Mesothelial cell of epicardium (in vitro differentiated cells): Measurements from ENCODE around the gene UCHL3. TPM values are rescaled to one million over a fixed set of nuclear protein-coding genes. Genes with fewer than 3 reads are reported as not detected.
A peak's percentile ranks its signal among the peaks of the same experiment; 100 is the strongest.

Experiments used
- DNase-seq, 2 experiments: peaks; one replicate each; pipeline ENCODE4 v3.0.0; 2021; ENCODE audit warnings: low spot score in 2 of 2; ENCODE audit not compliant: unreplicated experiment in 2 of 2
- H3K27ac Mint-ChIP-seq: 2 replicates; pipeline ENCODE4 v1.8.0; 2021; ENCODE audit warnings: mixed read lengths
- H3K27me3 Mint-ChIP-seq: 2 replicates; pipeline ENCODE4 v1.8.0; 2021; ENCODE audit warnings: low read depth, mixed read lengths
- H3K36me3 Mint-ChIP-seq: 2 replicates; pipeline ENCODE4 v1.8.0; 2021; ENCODE audit warnings: mixed read lengths
- H3K4me1 Mint-ChIP-seq: 2 replicates; pipeline ENCODE4 v1.8.0; 2021; ENCODE audit warnings: mixed read lengths
- H3K4me3 Mint-ChIP-seq: 2 replicates; pipeline ENCODE4 v1.8.0; 2021; ENCODE audit warnings: mild to moderate bottlenecking, moderate library complexity, mixed read lengths
- H3K9me3 Mint-ChIP-seq: 2 replicates; pipeline ENCODE4 v1.8.0; 2021; ENCODE audit warnings: mixed read lengths
- total RNA-seq: library from RNA; stranded (reverse); gene quantifications from 3 replicates; pipeline ENCODE4 v1.2.1, GENCODE V29; 2021
- TF ChIP-seq, protein P1 (sequence below): fragments of 200-600 bp; sonication (generic); IDR thresholded peaks from one replicate; pipeline ENCODE4 v1.5.0; 2021; ENCODE audit warnings: antibody characterized with exemption; ENCODE audit not compliant: unreplicated experiment

The UCHL3 gene
- total RNA-seq, 1 donor from 2014 or later, result 28.1 TPM

DNA sequence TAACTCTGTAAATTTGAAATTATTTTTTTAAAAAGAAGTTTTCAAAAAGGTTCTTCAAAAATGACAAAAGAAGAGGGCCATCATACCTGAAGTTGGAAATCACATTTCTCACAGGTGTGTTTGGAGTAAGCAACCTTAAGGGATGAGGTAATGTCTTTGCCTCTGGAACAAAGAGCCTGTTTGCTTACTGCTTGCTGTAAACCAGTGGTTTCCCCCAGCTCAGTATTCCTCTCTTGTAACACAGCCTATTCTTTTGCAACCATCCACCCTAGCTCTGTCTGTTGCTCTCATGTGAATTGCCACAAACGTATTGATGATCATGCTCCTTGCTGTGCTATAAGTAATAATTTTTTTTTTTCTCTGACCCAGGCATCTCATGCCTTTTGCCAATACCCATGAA is 38.1 kb downstream of the UCHL3 start:
- TF ChIP-seq, protein P1, sequence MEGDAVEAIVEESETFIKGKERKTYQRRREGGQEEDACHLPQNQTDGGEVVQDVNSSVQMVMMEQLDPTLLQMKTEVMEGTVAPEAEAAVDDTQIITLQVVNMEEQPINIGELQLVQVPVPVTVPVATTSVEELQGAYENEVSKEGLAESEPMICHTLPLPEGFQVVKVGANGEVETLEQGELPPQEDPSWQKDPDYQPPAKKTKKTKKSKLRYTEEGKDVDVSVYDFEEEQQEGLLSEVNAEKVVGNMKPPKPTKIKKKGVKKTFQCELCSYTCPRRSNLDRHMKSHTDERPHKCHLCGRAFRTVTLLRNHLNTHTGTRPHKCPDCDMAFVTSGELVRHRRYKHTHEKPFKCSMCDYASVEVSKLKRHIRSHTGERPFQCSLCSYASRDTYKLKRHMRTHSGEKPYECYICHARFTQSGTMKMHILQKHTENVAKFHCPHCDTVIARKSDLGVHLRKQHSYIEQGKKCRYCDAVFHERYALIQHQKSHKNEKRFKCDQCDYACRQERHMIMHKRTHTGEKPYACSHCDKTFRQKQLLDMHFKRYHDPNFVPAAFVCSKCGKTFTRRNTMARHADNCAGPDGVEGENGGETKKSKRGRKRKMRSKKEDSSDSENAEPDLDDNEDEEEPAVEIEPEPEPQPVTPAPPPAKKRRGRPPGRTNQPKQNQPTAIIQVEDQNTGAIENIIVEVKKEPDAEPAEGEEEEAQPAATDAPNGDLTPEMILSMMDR, result no peak
- DNase-seq, result no peak
- peaks cover 39% of the 10 kb centered on the region for H3K9me3 Mint-ChIP-seq
- H3K27ac Mint-ChIP-seq, result no peak overlapping the region
- peaks cover 47% of the 10 kb centered on the region for H3K36me3 Mint-ChIP-seq
- H3K4me3 Mint-ChIP-seq, result no peak overlapping the region
- H3K27me3 Mint-ChIP-seq, result no peaks in the 10 kb centered on the region
- peaks cover 11% of the 10 kb centered on the region for H3K4me1 Mint-ChIP-seq

DNA sequence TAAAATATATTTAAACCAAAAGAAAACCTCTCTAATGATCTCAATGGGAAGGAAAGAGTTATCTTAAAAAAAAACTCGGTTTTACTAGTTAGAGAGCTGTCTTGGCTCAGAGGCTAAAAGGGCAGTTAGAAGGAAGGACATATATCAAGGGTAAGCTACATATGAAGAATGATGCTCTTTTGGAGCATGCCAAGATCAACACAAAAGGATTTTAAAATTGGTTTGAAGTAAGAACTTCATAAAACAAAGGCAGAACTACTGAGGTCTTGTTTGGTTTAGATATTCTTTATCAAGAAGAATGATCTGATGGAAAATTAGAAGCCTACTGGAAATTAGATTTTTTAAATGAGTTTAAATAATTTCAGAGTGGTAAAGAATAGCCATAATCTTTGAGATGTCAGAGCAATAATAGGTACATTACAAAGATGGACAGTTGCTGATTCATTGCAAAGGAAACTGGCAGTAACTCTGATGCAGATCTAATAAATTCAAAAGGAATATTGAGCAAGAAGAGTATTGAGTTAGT is 47.1 kb downstream of the UCHL3 start:
- Mint-ChIP-seq H3K9me3 (no peaks in the 10 kb centered on the region), H3K27me3 (no peaks in the 10 kb centered on the region), H3K4me1 (peaks cover 40% of the 10 kb centered on the region), H3K36me3 (peaks cover 7% of the 10 kb centered on the region), H3K4me3 (no peak overlapping the region), H3K27ac (peak overlapping the region; percentile 74)
- TF ChIP-seq, protein P1, result no peak
- DNase-seq, result no peak

DNA sequence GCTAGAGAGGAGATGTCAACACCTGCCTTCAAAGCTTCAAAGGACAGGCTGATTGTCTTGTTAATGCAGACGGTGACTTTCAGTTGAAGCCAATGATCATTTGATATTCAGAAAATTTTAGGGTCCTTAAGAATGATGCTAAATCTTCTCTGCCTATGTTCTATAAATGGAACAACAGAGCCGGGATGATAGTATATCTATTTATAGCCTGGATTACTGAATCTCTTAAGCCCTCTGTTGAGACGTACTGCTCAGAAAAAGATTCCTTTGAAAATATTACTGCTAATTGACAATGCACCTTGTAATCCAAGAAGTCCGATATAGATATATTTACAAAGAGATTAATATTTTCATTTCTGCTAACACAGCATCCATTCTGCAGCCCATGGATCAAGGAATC is 50.8 kb downstream of the UCHL3 start:
- DNase-seq, result no peak
- Mint-ChIP-seq H3K36me3 (peaks cover 10% of the 10 kb centered on the region), H3K4me1 (peaks cover 32% of the 10 kb centered on the region), H3K9me3 (no peaks in the 10 kb centered on the region), H3K27me3 (no peaks in the 10 kb centered on the region), H3K4me3 (no peak overlapping the region), H3K27ac (no peak overlapping the region)
- TF ChIP-seq, protein P1, result no peak

DNA sequence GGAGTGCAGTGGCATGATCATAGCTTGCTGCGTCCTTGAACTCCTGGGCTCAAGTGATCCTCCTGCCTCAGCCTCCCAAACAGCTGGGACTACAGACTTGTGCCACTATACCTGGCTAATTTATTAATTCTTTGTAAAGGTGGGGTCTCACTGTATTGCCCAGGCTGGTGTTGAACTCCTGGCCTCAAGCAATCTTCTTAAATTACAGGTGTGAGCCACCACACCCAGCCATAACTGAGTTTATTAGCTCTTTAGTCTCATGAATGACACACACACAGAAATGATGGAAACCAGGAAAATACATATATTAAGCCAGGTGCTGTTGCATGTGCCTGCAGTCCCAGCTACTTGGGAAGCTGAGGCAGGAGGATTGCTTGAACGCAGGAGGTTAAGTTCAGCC is 53.4 kb downstream of the UCHL3 start:
- H3K4me1 Mint-ChIP-seq, result peaks cover 26% of the 10 kb centered on the region
- H3K27ac Mint-ChIP-seq, result no peak overlapping the region
- H3K9me3 Mint-ChIP-seq, result no peaks in the 10 kb centered on the region
- H3K27me3 Mint-ChIP-seq, result no peaks in the 10 kb centered on the region
- peaks cover 15% of the 10 kb centered on the region for H3K36me3 Mint-ChIP-seq
- TF ChIP-seq, protein P1, result no peak
- DNase-seq, result no peak
- no peak overlapping the region for H3K4me3 Mint-ChIP-seq

DNA sequence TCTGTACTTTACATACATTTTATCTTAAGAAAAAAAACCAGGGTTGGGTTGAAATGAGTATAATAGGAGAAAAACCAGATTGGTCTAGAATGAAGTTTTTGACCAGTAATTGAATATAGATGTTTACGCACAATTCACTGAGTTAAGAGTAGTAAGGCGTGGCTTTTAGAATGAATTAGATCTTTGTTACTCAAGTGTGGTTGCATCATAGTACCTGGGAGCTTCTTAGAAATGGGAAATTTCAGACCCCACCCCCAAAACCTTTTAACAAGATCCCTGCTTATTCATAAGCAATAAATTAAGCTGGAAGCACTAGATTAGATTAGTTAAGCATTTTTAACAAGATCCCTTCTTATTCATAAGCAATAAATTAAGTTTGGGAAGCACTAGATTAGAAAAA is 57.9 kb downstream of the UCHL3 start:
- Mint-ChIP-seq H3K36me3 (peaks cover 14% of the 10 kb centered on the region), H3K4me1 (peaks cover 50% of the 10 kb centered on the region), H3K4me3 (no peak overlapping the region), H3K27ac (no peak overlapping the region), H3K9me3 (peaks cover 7% of the 10 kb centered on the region), H3K27me3 (no peaks in the 10 kb centered on the region)
- TF ChIP-seq, protein P1, result no peak
- no peak for DNase-seq

DNA sequence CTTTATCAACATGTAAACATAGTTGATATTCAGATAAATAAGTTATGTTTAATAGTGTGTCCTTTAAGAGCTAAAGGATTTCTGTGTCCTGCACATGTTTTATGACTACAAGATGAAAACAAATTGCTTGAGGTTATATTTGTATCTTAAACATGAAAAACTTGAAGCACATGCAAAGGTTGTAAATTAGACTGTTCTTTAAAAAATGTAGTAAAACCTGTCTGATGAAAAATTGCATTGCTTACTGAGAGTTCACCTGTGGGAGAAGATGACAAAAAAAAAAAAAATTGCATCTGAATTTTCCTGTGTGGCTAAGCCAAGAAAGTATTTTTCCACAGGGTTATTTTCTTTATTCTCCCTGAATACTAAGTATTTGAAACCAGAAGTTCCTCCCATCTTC is 60.9 kb downstream of the UCHL3 start:
- Mint-ChIP-seq H3K4me1 (peaks cover 53% of the 10 kb centered on the region), H3K27ac (peak overlapping the region; percentile 26), H3K27me3 (no peaks in the 10 kb centered on the region), H3K9me3 (peaks cover 25% of the 10 kb centered on the region), H3K36me3 (peaks cover 31% of the 10 kb centered on the region), H3K4me3 (no peak overlapping the region)
- TF ChIP-seq, protein P1, result no peak
- DNase-seq, result no peak
